GM13977 (cell line): ENCODE measurements around the gene DTX3L.

Experiments
- DNase-seq: peaks from one replicate; pipeline ENCODE4 v3.0.0; 2012; ENCODE audit warnings: low spot score
- CTCF ChIP-seq: IDR thresholded peaks from 2 replicates; pipeline ENCODE4 v1.5.1; 2012; ENCODE audit warnings: mild to moderate bottlenecking, control low read depth; ENCODE audit not compliant: insufficient read depth; ENCODE audit errors: extremely low read depth, missing control alignments
- in situ Hi-C: fragments of 300-500 bp; cut with MboI; formaldehyde crosslinking; loops from one replicate; pipeline ENCODE4 v1.12.0; 2022; ENCODE audit warnings: low sequenced_read_pairs, low pct_unique_long_range_greater_than_20kb, mixed read lengths, inconsistent platforms; ENCODE audit not compliant: unreplicated experiment

DTX3L gene

GRCh38 chr3:122568755-122569154 is 4.6 kb downstream of the DTX3L start:
- DNase-seq: no peak
- in situ Hi-C loops: loop anchor here (25.0 kb wide), 1 partner anchor 469 kb away; the partner anchor contains the start of gene SEMA5B
- TF ChIP-seq CTCF: no peak

GRCh38 chr3:122572940-122573412 is 8.8 kb downstream of the DTX3L start:
- no peak for DNase-seq
- in situ Hi-C loops: loop anchor here (25.0 kb wide), 1 partner anchor 464 kb away; the partner anchor contains the start of gene SEMA5B
- TF ChIP-seq CTCF: no peak

- TF ChIP-seq CTCF: no peak
- in situ Hi-C loops: no loop called here
- peak; percentile 82 for DNase-seq
Observed at GRCh38 chr3:122576174-122576940, 12.2 kb downstream of the DTX3L start.

- TF ChIP-seq CTCF: no peak
- no peak for DNase-seq
- in situ Hi-C loops: no loop called here
Observed at GRCh38 chr3:122577409-122578031, 13.4 kb downstream of the DTX3L start, which contains the start of gene PARP15. PARP15 (plus strand) TSS chr3:122577650; CDS start chr3:122577668, 18 bp downstream.

GRCh38 chr3:122578069-122578740 is 14.1 kb downstream of the DTX3L start:
- in situ Hi-C loops: no loop called here
- TF ChIP-seq CTCF: no peak
- no peak for DNase-seq

- DNase-seq: no peak
- TF ChIP-seq CTCF: no peak
- in situ Hi-C loops: no loop called here
Observed at GRCh38 chr3:122580470-122580869, 16.3 kb downstream of the DTX3L start.
